HG03135 (cell line): Measurements from ENCODE around the gene HS6ST2.
"Not testable (repeated sequence)": the region's sequence is repeated elsewhere in the genome, so short reads cannot be mapped to it uniquely, and the experiment has no call there.

ENCODE experiments used
- ATAC-seq: cut with Tn5 transposase; IDR thresholded peaks from one replicate; pipeline ENCODE4 v1.9.1; 2021; ENCODE audit warnings: mild to moderate bottlenecking, moderate library complexity; ENCODE audit not compliant: unreplicated experiment

HS6ST2 gene

GRCh38 chrX:132958091-132958703 lies at the start of gene HS6ST2:
Gene HS6ST2 (minus strand): TSS chrX:132958629.
- ATAC-seq = no peak

DNA sequence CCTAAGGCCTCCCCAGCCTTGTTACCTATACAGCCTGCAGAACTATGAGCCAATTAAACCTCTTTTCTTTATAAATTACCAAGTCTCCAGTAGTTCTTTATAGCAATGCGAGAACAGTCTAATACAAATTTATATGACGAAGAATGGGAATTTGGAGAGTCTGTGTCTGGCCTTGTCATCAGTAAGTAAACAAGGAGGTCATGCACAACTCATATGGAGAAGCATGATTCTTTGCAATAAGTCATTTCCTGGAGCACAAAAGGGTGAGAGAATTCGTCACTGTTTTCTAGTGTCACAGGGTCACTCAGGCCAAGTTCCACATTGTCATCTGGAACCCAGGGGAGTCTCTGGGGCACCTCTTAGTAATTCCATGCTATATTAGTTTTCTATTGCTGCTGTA lies 49.0 kb upstream of the HS6ST2 start:
- no peak for ATAC-seq

DNA sequence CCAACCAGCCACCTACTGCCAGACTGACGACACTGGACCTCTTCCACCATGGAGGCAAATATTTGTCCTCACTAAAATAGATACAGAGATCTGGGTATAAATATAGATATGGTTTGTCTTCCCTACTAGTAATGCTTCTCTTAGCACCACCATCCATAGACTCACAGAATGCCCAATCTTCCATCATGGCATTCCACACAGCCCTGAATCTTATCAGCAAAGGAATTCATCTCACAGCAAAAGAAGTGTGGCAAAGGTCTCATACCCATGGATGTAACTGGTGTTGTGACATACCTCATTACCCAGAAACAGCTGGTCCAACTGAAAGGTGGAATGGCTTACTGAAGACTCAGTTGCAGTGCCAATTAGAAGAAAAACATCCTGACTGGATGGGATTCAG lies 47.2 kb upstream of the HS6ST2 start:
- ATAC-seq = no peak

- no peak for ATAC-seq
These were observed 46.6 kb upstream of the HS6ST2 start for GRCh38 chrX:133005042-133005441.

- ATAC-seq = no peak
These were observed 40.8 kb upstream of the HS6ST2 start for GRCh38 chrX:132999209-132999608.

DNA sequence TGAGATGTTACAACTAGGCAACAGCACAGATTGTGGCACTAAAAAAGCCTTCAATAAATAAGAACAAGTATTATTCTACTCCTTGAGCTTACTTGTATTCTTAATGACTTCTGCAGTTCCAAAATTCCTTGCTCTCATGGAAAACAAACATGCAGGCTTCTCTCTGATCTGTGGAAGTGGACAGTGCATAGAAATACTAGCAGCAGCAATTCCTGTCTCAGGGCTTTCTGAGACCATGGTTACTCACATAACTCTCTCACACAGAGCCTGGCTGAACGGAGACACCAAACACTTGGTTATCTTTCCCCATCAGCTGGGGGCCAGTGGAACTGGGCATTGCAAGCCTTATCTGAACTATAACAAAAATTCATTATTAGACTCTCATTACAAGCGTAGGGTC lies 32.4 kb upstream of the HS6ST2 start:
- no peak for ATAC-seq

- ATAC-seq = no peak
These were observed 28.1 kb upstream of the HS6ST2 start for GRCh38 chrX:132986556-132986955.

DNA sequence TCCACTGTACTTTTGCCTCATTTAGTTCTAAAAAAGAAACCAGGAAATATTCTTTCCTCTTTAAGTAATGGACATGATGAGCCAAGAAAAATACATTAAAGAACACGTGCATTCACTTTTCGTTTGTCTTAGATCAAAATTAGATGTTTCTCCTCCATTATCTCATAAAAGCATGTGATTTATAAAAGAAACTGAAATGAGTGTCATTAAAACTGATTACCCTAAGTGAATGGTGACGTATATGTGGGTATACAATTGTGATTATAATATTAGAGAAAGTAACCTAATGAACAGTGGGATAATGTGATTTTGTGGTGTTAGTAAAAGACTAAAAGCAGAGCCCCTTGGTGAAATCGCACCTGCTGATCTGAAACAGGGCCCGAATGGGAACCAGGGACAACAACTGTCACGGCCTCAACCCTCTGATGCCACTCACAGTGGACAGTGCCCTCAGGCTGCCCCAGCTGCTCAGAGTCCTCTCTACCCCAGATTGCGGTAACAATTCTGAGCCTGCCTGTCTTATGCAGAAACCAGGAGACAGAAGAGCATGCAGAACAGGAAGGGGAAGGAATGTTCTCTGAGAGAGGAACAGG lies 25.7 kb upstream of the HS6ST2 start:
- ATAC-seq = no peak

GRCh38 chrX:132983496-132983895 lies 25.1 kb upstream of the HS6ST2 start:
- no peak for ATAC-seq

- not testable (repeated sequence) for ATAC-seq
These were observed 21.6 kb upstream of the HS6ST2 start for GRCh38 chrX:132980035-132980434.

DNA sequence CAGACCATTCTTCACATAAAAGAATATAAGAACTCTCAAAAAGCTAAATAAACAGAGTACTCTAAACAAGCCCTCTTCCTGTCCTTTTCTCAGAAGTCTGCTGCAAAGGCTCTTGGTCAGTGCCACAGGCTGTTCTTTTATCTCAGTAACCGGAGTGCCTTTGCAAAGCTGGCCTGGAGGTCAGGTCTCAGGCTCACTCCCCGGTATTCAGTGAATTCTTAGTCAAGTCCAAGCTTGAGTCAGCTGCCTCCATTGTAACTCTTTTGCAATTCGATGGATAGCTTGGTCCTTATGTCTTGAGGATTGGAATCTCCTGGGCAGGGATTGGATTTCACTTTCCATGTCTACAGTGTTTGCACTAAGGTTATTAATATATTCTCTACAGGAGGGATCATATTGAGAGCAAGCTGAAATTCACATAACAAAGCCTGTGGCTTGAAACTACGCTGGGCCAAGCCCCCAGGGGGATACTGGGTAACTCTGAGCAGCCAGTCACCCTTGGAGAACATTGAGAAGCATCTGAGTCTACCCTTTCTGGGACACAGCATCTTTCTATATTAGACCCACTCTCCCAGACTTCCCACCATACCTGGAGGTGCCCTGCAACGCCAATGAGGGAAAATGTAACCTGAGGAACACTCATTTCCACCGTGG lies 10.0 kb upstream of the HS6ST2 start:
- ATAC-seq = no peak

- no peak for ATAC-seq
These were observed 8.6 kb upstream of the HS6ST2 start for GRCh38 chrX:132967049-132967448.

- ATAC-seq = no peak
These were observed 7.0 kb upstream of the HS6ST2 start for GRCh38 chrX:132965461-132965860.

DNA sequence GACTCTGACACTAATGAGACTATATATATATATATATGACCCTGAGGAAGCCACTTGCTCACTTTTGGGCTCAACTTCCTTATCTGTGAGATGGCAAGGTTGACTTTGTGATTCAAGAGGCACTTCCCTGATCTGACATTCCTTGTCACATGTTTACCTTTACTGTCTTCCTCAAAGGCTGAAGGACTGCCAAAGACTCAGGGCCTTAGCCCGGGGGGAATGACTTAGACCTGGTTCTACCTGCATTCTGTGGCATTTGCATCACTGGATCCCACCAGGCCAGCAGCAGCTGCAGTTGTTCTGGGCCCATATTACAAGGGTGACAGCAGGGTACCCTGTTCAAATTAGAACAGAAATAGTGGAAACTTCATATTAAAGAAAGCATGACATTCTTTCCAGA lies 3.1 kb upstream of the HS6ST2 start:
- ATAC-seq = no peak

DNA sequence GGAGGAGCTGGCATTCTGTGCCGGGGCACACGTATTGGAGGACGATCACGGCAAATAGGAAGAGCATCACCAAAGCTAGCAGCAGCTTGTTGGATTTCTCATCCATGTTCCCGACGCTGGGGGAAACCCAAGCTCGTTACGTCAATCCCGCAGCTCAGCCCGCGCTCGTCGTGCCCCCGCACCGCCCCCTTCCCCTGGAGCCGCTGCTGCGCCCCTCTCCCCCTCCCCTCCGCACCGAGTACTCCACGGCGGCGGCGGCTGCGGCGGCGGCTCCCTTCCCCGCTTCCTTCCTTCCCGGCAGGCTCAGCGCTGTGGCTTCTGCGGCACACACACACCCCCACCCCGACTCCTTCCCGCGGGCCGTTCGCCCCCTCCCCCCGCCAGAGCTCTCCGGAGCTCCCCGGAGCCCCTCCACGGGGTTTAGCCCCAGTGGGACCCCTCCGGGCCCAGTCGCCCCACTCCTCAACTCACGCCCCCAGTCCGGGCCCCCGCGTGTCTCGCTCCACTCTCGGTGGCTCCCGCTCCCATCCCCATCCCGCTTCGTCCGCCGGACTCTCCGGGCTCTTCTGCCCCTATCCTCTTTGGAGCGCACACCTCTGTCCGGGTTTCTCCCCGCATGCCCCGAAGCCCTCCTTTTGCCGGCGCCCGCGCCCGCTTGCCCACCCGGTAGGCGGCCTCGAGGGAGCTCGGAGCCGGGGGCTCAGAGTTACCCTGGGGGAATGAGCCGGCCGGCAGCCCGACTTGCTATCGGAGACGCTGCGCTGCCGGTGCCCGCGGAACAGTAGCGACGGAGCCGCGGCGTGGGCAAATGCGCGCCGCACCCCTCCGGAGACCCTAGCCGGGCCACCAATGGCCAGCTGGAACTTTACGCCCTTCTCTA lies 978 bp downstream of the HS6ST2 start:
- ATAC-seq = no peak

GRCh38 chrX:132956421-132957210 lies 1.8 kb downstream of the HS6ST2 start:
- no peak for ATAC-seq

GRCh38 chrX:132955690-132956089 lies 2.7 kb downstream of the HS6ST2 start:
- no peak for ATAC-seq

GRCh38 chrX:132954323-132954722 lies 4.1 kb downstream of the HS6ST2 start:
- ATAC-seq = no peak

DNA sequence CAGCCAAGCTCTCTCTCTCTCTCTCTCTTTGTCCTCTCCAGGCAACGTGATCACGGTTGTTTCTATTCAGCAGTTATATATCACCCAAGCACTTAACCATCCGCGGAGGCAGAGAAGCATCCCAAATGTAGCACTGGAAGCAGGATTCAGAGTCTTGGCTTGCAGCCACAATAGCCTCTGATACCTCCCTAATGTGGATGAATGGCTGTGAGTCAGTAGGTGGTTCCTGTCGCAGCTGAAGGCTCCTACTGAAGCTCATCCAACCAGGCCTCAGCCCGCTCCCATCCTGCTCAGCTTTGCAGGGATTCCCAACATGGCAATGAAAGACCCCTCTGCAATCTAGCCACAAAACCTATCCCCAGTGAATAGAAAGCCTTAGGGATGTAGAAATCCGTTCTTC lies 5.1 kb downstream of the HS6ST2 start:
- no peak for ATAC-seq

DNA sequence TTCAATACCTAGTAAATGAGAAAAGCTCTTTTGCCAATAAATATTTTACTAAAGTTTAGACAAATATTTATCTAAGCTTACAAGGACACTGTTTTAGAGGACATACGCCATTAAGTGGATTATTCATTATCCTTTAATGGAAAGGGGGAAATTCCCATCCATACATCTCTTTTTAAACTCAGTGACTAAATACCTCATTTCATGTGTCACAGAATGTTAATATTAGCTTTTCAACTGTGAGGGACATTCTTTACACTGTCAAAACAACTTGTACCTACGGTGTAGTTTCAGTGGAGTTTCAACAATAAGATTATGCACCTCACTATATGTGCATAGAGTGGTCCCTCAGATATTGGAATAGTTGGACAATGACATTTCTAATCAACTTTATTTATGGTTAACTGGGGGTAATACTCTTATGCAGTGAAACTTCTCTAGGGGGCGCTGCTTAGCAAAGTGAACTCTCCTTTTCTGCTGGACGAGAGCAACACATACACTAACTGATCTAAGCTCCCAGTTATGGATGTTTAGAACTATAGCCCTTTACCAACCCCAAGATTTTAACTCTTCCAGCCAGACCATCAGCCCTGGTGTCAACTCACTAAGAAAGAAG lies 9.7 kb downstream of the HS6ST2 start:
- ATAC-seq = no peak
